GM21360 (cell line): ENCODE data around the gene CAND2.
"Not testable (repeated sequence)": the region's sequence is repeated elsewhere in the genome, so short reads cannot be mapped to it uniquely, and the experiment has no call there.

Experiments
- ATAC-seq: cut with Tn5 transposase; IDR thresholded peaks from one replicate; pipeline ENCODE4 v1.9.1; 2021; ENCODE audit warnings: mild to moderate bottlenecking, moderate library complexity; ENCODE audit not compliant: unreplicated experiment

CAND2 gene

GRCh38 chr3:12769761-12770160 lies 26.7 kb upstream of the CAND2 start:
- no peak for ATAC-seq

- ATAC-seq, result no peak
Measured at GRCh38 chr3:12771236-12771635, 25.2 kb upstream of the CAND2 start.

GRCh38 chr3:12772462-12772861 lies 24.0 kb upstream of the CAND2 start:
- no peak for ATAC-seq

GRCh38 chr3:12773030-12773709 lies 23.3 kb upstream of the CAND2 start:
- no peak for ATAC-seq

GRCh38 chr3:12773710-12774086 lies 22.8 kb upstream of the CAND2 start:
- no peak for ATAC-seq

- no peak for ATAC-seq
Measured at GRCh38 chr3:12774619-12775018, 21.9 kb upstream of the CAND2 start.

- ATAC-seq, result no peak
Measured at GRCh38 chr3:12775226-12775625, 21.3 kb upstream of the CAND2 start.

- ATAC-seq, result not testable (repeated sequence)
Measured at GRCh38 chr3:12775970-12776369, 20.5 kb upstream of the CAND2 start.

GRCh38 chr3:12777171-12777570 lies 19.3 kb upstream of the CAND2 start:
- ATAC-seq, result no peak

GRCh38 chr3:12780751-12781150 lies 15.7 kb upstream of the CAND2 start:
- ATAC-seq, result no peak

- ATAC-seq, result no peak
Measured at GRCh38 chr3:12782172-12782815, 14.2 kb upstream of the CAND2 start.

- ATAC-seq, result no peak
Measured at GRCh38 chr3:12785096-12785495, 11.4 kb upstream of the CAND2 start.

GRCh38 chr3:12787346-12787745 lies 9.1 kb upstream of the CAND2 start:
- ATAC-seq, result not testable (repeated sequence)

GRCh38 chr3:12787967-12788690 lies 8.4 kb upstream of the CAND2 start:
- not testable (repeated sequence) for ATAC-seq

GRCh38 chr3:12791430-12791829 lies 5.0 kb upstream of the CAND2 start:
- no peak for ATAC-seq

- no peak for ATAC-seq
Measured at GRCh38 chr3:12793701-12794100, 2.8 kb upstream of the CAND2 start.

GRCh38 chr3:12797124-12797891 lies 828 bp downstream of the CAND2 start:
- ATAC-seq, result no peak

GRCh38 chr3:12797892-12798558 lies 1.5 kb downstream of the CAND2 start:
- ATAC-seq, result no peak

- no peak for ATAC-seq
Measured at GRCh38 chr3:12798559-12799179, 2.2 kb downstream of the CAND2 start.
